ENCODE measurements around the gene NPIPB2. TPM values are rescaled to one million over a fixed set of nuclear protein-coding genes. Genes with fewer than 3 reads are reported as not detected.

NPIPB2 gene
- polyA plus RNA-seq, 1 donor (not counting 4 experiments of a cell fraction or from before 2014, with no cell fraction given) = 5.5 TPM

DNA sequence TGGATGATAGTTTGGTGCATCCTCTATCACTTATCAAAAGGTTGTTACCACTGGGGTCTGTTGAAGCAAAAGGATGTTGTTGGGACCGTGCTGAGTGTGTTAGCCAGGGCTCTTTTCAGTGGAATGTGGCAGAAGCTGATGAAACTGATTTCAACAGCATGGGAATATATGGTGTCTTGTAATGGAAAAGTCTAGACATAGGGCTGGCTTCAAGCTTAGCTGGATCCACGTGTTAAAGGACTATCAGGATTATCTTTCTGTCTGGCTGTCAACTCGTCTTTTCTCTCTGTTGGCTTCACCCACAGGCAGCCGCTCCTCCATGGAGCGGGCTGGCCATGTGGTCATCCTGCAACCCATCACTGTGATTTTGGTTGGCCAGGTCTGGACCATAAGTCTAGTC is 43.4 kb upstream of the NPIPB2 start:
- H3K9me1 ChIP-seq (ENCODE audit: control insufficient read depth, extremely low read depth, insufficient read depth, low read length) = no peaks in the 10 kb centered on the region
- H3K9ac ChIP-seq (ENCODE audit: control insufficient read depth, extremely low read depth, insufficient read depth, low read length) = no peak overlapping the region
- H2AFZ ChIP-seq (ENCODE audit: control insufficient read depth, low read length) = no peak overlapping the region
- H3K27ac ChIP-seq (ENCODE audit: control insufficient read depth, insufficient read depth, low read length) = no peak overlapping the region
- no peak for FAIRE-seq
- peaks cover 2% of the 10 kb centered on the region for H3K4me1 ChIP-seq (ENCODE audit: control insufficient read depth, extremely low read depth, insufficient read depth, low read length)
- H3K4me3 ChIP-seq (ENCODE audit: control insufficient read depth in 2 of 3, extremely low read depth in 1 of 3, insufficient read depth in 2 of 3, low read depth in 1 of 3, low read length in 3 of 3) = no peak overlapping the region
- DNase-seq (ENCODE audit: low read depth, low spot score) = no peak
- H4K20me1 ChIP-seq (ENCODE audit: control insufficient read depth, extremely low read depth, insufficient read depth, low read length) = no peaks in the 10 kb centered on the region
- H3K36me3 ChIP-seq (ENCODE audit: control insufficient read depth in 2 of 2, extremely low read depth in 1 of 2, insufficient read depth in 2 of 2, low read length in 2 of 2) = no peaks in the 10 kb centered on the region
- TF ChIP-seq, protein P1, sequence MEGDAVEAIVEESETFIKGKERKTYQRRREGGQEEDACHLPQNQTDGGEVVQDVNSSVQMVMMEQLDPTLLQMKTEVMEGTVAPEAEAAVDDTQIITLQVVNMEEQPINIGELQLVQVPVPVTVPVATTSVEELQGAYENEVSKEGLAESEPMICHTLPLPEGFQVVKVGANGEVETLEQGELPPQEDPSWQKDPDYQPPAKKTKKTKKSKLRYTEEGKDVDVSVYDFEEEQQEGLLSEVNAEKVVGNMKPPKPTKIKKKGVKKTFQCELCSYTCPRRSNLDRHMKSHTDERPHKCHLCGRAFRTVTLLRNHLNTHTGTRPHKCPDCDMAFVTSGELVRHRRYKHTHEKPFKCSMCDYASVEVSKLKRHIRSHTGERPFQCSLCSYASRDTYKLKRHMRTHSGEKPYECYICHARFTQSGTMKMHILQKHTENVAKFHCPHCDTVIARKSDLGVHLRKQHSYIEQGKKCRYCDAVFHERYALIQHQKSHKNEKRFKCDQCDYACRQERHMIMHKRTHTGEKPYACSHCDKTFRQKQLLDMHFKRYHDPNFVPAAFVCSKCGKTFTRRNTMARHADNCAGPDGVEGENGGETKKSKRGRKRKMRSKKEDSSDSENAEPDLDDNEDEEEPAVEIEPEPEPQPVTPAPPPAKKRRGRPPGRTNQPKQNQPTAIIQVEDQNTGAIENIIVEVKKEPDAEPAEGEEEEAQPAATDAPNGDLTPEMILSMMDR (optimal IDR thresholded peaks at IDR 0.05 in 1 of 3, IDR thresholded peaks at IDR 0.05 in 1 of 3, conservative IDR thresholded peaks at IDR 0.05 in 1 of 3; ENCODE audit: extremely low read depth in 1 of 3, insufficient read depth in 2 of 3, low read length in 3 of 3) = no peak
- no peak for TF ChIP-seq EZH2 (IDR thresholded peaks at IDR 0.05; ENCODE audit: low read length)
- H3K27me3 ChIP-seq (ENCODE audit: control insufficient read depth, extremely low read depth, insufficient read depth, low read length) = no peaks in the 10 kb centered on the region
- peaks cover 5% of the 10 kb centered on the region for H3K79me2 ChIP-seq (ENCODE audit: control insufficient read depth, insufficient read depth, low read length)
- dilution Hi-C loops (cut with MboI; ENCODE audit: extremely low pct_ligation_motif_present, low sequenced_read_pairs) = no loop called here
- no peak overlapping the region for H3K4me2 ChIP-seq (ENCODE audit: control insufficient read depth, extremely low read depth, insufficient read depth, low read depth, low read length)
- H3K9me3 ChIP-seq (ENCODE audit: control insufficient read depth, low read depth, low read length) = no peaks in the 10 kb centered on the region

DNA sequence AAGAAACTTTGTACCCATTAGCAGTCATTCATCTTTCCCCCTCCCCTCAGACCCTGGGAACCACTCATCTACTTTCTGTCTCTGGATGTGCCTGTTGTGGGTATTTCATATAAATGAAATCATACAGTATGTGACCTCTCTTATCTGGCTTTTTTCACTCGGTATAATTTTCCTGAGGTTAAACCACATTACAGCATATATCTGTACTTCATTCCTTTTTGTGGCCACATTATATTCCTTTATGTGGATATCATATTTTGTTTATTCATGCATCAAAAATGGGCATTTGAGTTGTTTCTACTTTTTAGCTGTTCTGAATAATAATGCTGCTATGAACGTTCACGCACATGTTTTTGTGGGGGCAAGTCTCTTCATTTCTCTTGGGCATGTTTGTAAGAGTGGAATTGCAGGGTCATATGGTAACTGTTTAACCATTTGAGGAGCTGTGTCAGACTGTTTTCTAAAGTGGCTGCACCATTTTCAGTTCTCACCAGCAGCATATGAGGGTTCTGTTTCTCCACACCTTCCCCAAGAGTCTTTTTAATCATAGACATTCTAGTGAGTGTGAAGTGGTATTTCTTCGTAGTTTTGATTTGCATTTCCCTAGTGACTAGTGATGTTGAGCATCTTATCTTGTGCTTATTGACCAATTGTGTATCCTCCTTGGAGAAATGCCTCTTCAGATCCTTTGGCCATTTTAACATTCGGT is 38.4 kb upstream of the NPIPB2 start:
- no peaks in the 10 kb centered on the region for H3K36me3 ChIP-seq (ENCODE audit: control insufficient read depth in 2 of 2, extremely low read depth in 1 of 2, insufficient read depth in 2 of 2, low read length in 2 of 2)
- no peak overlapping the region for H3K4me3 ChIP-seq (ENCODE audit: control insufficient read depth in 2 of 3, extremely low read depth in 1 of 3, insufficient read depth in 2 of 3, low read depth in 1 of 3, low read length in 3 of 3)
- no peak for DNase-seq (ENCODE audit: low read depth, low spot score)
- no peaks in the 10 kb centered on the region for H3K9me1 ChIP-seq (ENCODE audit: control insufficient read depth, extremely low read depth, insufficient read depth, low read length)
- TF ChIP-seq, protein P1 (optimal IDR thresholded peaks at IDR 0.05 in 1 of 3, IDR thresholded peaks at IDR 0.05 in 1 of 3, conservative IDR thresholded peaks at IDR 0.05 in 1 of 3; ENCODE audit: extremely low read depth in 1 of 3, insufficient read depth in 2 of 3, low read length in 3 of 3) = no peak
- no peak for TF ChIP-seq EZH2 (IDR thresholded peaks at IDR 0.05; ENCODE audit: low read length)
- peaks cover 11% of the 10 kb centered on the region for H3K79me2 ChIP-seq (ENCODE audit: control insufficient read depth, insufficient read depth, low read length)
- dilution Hi-C loops (cut with MboI; ENCODE audit: extremely low pct_ligation_motif_present, low sequenced_read_pairs) = no loop called here
- no peak overlapping the region for H3K4me2 ChIP-seq (ENCODE audit: control insufficient read depth, extremely low read depth, insufficient read depth, low read depth, low read length)
- no peak overlapping the region for H3K27ac ChIP-seq (ENCODE audit: control insufficient read depth, insufficient read depth, low read length)
- H3K9me3 ChIP-seq (ENCODE audit: control insufficient read depth, low read depth, low read length) = no peaks in the 10 kb centered on the region
- H2AFZ ChIP-seq (ENCODE audit: control insufficient read depth, low read length) = no peak overlapping the region
- no peak overlapping the region for H3K9ac ChIP-seq (ENCODE audit: control insufficient read depth, extremely low read depth, insufficient read depth, low read length)
- H3K27me3 ChIP-seq (ENCODE audit: control insufficient read depth, extremely low read depth, insufficient read depth, low read length) = no peaks in the 10 kb centered on the region
- FAIRE-seq = no peak
- no peaks in the 10 kb centered on the region for H4K20me1 ChIP-seq (ENCODE audit: control insufficient read depth, extremely low read depth, insufficient read depth, low read length)
- peaks cover 13% of the 10 kb centered on the region for H3K4me1 ChIP-seq (ENCODE audit: control insufficient read depth, extremely low read depth, insufficient read depth, low read length)
